Gastrocnemius medialis (tissue), 4 donors: ENCODE measurements around the gene ARL14EP.

Source experiments
- POLR2A ChIP-seq, 2 donors: fragments of 450-650 bp; IDR thresholded peaks; one replicate each; pipeline ENCODE4 v1.6.1; 2017; ENCODE audit warnings: antibody characterized with exemption in 2 of 2, mild to moderate bottlenecking in 2 of 2, moderate library complexity in 2 of 2
- TF ChIP-seq, protein P1 (sequence below), 5 experiments: fragments of 450-650 bp in 3 of 5; fragments of 200-600 bp in 2 of 5; sonication (generic) in 2 of 5; IDR thresholded peaks in 4 of 5; conservative IDR thresholded peaks in 1 of 5; 1 replicate in 4 of 5; 2 replicates in 1 of 5; pipeline ENCODE4 v1.5.1; 2016 to 2019; ENCODE audit warnings: antibody characterized with exemption in 5 of 5, mild to moderate bottlenecking in 3 of 5, moderate library complexity in 3 of 5

DNA sequence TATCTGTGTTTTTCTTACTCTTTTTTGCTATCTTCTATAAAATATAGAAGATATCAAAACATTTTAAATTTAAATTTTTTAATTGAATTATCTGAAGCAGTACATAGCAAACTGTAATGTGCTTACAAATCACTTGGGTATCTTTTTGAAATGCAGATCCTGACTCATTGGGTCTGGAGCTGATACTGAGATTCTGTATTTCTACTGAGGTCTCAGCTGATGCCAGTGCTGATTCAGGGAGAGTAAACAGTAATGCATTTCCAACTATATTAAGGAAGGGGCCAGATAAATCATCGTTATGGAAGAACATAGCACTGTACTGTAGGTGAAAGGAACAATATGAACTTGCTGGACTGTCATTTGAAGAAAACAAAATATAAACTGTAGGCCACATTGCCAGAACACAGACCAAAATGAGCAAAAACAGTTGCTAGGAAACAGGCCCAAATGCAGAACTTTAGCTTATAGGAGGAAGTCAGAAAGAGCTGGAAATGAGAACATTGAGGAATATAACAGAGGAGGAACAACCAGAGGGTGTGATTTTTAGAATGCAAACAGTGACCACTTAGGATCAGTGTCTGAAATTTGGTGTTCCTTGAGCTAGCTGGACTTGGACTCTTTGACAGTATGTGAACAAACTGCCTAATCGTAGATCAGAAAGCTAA, 3.3 kb downstream of the ARL14EP start:
- no peak for TF ChIP-seq POLR2A (IDR thresholded peaks at IDR 0.05)
- TF ChIP-seq, protein P1, sequence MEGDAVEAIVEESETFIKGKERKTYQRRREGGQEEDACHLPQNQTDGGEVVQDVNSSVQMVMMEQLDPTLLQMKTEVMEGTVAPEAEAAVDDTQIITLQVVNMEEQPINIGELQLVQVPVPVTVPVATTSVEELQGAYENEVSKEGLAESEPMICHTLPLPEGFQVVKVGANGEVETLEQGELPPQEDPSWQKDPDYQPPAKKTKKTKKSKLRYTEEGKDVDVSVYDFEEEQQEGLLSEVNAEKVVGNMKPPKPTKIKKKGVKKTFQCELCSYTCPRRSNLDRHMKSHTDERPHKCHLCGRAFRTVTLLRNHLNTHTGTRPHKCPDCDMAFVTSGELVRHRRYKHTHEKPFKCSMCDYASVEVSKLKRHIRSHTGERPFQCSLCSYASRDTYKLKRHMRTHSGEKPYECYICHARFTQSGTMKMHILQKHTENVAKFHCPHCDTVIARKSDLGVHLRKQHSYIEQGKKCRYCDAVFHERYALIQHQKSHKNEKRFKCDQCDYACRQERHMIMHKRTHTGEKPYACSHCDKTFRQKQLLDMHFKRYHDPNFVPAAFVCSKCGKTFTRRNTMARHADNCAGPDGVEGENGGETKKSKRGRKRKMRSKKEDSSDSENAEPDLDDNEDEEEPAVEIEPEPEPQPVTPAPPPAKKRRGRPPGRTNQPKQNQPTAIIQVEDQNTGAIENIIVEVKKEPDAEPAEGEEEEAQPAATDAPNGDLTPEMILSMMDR (IDR thresholded peaks at IDR 0.05 in 4 of 5, conservative IDR thresholded peaks at IDR 0.05 in 1 of 5): no peak
